Tibial artery (tissue), 4 donors: ENCODE results near the gene PRDM16.
"Not testable (repeated sequence)": the region's sequence is repeated elsewhere in the genome, so short reads cannot be mapped to it uniquely, and the experiment has no call there.

Experiments used
- DNase-seq, 2 donors: peaks; one replicate each; pipeline ENCODE4 v3.0.0-alpha.2; 2019
- H3K27ac ChIP-seq, 2 donors: fragments of 200-600 bp; sonication (generic) in 1 of 2; 1 replicate in 1 of 2; 2 replicates in 1 of 2; pipeline ENCODE4 v1.5.1; 2018 to 2019; ENCODE audit warnings: mild to moderate bottlenecking in 1 of 2
- H3K27me3 ChIP-seq, 2 donors: fragments of 200-600 bp; sonication (generic) in 1 of 2; one replicate each; pipeline versions ENCODE4 v1.5.1 to v1.6.0; 2016 to 2019
- H3K36me3 ChIP-seq, 3 donors: fragments of 200-600 bp; sonication (generic) in 2 of 3; one replicate each; pipeline ENCODE4 v1.5.1; 2016 to 2019; ENCODE audit warnings: mild to moderate bottlenecking in 2 of 3
- H3K4me1 ChIP-seq, 4 donors: fragments of 200-600 bp; sonication (generic) in 2 of 4; 1 replicate in 3 of 4; 2 replicates in 1 of 4; pipeline ENCODE4 v1.5.1; 2016 to 2019
- H3K4me3 ChIP-seq, 2 donors: fragments of 200-600 bp; sonication (generic) in 1 of 2; 1 replicate in 1 of 2; 2 replicates in 1 of 2; pipeline ENCODE4 v1.5.1; 2018 to 2019; ENCODE audit warnings: mild to moderate bottlenecking in 2 of 2
- H3K9me3 ChIP-seq, 3 donors: fragments of 200-600 bp; sonication (generic) in 1 of 3; one replicate each; pipeline ENCODE4 v1.5.1; 2016 to 2019
- intact Hi-C: fragments of 100-400 bp; cut with DNase I; formaldehyde crosslinking; loops from one replicate; pipeline ENCODE4 v1.15.0; 2023; ENCODE audit warnings: low total_unique reads
- TF ChIP-seq, protein P1 (sequence below), 2 experiments: fragments of 200-600 bp in 1 of 2; fragments of 450-650 bp in 1 of 2; IDR thresholded peaks; one replicate each; pipeline ENCODE4 v1.5.1; 2017 to 2019; ENCODE audit warnings: antibody characterized with exemption in 2 of 2, mild to moderate bottlenecking in 1 of 2, moderate library complexity in 1 of 2

PRDM16 gene

DNA sequence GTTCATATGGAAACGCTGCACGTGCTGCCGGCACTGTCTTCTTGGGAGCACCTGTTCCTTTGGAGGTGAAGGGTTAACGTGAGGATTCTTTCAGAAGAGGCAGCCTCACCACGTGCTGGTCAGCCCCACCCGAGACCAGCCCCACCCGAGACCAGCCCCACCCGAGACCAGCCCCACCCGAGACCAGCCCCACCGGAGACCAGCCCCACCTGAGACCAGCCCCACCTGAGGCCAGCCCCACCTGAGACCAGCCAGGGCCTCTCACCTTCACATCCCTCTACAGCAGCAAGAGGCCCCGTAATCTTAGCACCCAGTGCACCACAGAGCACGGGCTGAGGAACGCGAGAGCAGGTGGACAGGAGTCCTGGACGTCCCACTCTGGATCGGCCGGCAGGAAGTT is 18.0 kb downstream of the PRDM16 start:
- Histone ChIP-seq H3K4me3 (no peak overlapping the region), H3K27me3 (no peaks in the 10 kb centered on the region), H3K9me3 (no peaks in the 10 kb centered on the region), H3K4me1 (peaks cover 0 to 99% (median 44%) of the 10 kb centered on the region in 4 donors), H3K27ac (peak overlapping the region; percentile 33 to 57), H3K36me3 (no peaks in the 10 kb centered on the region)
- TF ChIP-seq, protein P1, sequence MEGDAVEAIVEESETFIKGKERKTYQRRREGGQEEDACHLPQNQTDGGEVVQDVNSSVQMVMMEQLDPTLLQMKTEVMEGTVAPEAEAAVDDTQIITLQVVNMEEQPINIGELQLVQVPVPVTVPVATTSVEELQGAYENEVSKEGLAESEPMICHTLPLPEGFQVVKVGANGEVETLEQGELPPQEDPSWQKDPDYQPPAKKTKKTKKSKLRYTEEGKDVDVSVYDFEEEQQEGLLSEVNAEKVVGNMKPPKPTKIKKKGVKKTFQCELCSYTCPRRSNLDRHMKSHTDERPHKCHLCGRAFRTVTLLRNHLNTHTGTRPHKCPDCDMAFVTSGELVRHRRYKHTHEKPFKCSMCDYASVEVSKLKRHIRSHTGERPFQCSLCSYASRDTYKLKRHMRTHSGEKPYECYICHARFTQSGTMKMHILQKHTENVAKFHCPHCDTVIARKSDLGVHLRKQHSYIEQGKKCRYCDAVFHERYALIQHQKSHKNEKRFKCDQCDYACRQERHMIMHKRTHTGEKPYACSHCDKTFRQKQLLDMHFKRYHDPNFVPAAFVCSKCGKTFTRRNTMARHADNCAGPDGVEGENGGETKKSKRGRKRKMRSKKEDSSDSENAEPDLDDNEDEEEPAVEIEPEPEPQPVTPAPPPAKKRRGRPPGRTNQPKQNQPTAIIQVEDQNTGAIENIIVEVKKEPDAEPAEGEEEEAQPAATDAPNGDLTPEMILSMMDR (IDR thresholded peaks at IDR 0.05), result no peak
- intact Hi-C loops, result no loop called here
- DNase-seq, result no peak

DNA sequence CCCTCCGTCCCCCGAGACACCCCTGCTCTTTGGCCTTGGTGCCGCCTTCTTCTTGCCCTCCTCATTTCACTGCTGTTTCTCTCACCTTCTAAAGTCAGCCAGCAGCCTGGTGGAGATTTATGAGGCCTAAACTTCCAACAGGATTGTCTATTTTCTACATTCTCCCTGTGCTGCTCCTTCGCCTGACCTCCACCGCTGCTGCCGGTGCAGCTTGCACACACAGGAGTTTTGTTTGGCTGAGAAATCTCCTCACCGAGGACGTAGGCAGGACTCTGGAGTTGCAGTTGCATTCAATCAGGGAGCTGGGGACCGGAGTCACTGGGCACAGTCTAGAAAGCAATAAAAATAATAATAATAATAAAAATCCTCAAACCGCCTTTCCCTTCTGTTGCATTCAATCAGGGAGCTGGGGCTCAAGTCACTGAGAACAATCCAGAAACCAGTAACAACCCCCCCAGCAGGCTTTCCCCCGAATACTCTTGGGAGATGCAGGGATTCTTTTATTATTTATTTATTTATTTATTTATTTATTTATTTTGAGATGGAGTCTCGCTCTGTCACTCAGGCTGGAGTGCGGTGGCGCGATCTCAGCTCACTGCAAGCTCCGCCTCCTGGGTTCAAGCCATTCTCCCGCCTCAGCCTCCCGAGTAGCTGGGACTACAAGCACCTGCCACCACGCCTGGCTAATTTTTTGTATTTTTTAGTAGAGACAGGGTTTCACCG is 19.1 kb downstream of the PRDM16 start:
- Histone ChIP-seq H3K4me1 (peaks cover 0 to 97% (median 34%) of the 10 kb centered on the region in 4 donors), H3K27ac (peak overlapping the region; percentile 33 to 57)
- H3K9me3 ChIP-seq, DNase-seq, intact Hi-C loops, H3K36me3 ChIP-seq, H3K27me3 ChIP-seq, H3K4me3 ChIP-seq: not testable (repeated sequence)

DNA sequence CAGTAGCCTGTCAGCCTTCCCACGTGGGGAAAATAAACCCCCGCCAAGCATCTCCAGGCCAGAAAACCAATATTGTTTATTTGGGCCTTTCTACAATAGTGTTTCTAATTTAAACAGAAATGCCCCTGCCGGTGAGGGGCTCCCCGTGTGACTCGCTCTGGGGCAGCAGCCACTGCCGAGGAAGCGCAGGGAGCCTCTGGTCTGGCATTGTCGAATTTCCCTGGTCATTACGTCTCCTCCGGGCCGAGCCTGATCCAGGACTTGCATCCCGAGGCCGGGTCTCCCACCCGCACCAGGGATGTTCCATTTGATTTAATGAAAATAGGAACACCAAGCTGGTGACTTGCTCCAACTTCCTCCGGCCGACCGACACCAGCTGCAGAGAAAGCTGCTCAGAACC is 20.5 kb downstream of the PRDM16 start:
- H3K27me3 ChIP-seq, result no peaks in the 10 kb centered on the region
- H3K4me1 ChIP-seq, result peaks cover 0 to 97% (median 33%) of the 10 kb centered on the region in 4 donors
- no peak overlapping the region for H3K27ac ChIP-seq
- no peaks in the 10 kb centered on the region for H3K36me3 ChIP-seq
- TF ChIP-seq, protein P1 (IDR thresholded peaks at IDR 0.05), result no peak
- intact Hi-C loops, result no loop called here
- DNase-seq, result no peak
- H3K4me3 ChIP-seq, result no peak overlapping the region
- H3K9me3 ChIP-seq, result no peaks in the 10 kb centered on the region

DNA sequence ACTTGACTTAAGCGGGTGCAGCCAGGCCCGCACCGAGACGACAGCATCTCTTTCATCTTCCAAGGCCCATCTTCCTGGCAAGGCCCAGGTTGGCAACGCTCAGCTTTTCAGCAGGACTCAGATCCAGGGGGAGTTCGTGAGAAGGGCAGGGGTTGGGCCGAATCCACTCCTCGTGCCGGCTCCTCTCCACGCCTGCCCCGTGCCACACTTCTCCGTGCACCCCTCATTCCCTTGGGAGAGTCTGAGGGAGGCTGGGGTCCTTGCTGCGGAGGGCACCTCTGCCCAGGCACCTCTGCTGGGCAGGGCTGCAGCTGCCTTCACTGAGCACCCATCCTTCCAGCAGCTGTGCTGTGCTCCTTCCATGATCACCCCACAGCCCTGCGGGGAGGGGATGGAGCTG is 22.3 kb downstream of the PRDM16 start:
- TF ChIP-seq, protein P1 (IDR thresholded peaks at IDR 0.05), result no peak
- Histone ChIP-seq H3K36me3 (no peaks in the 10 kb centered on the region), H3K27ac (no peak overlapping the region), H3K4me1 (peaks cover 0 to 97% (median 34%) of the 10 kb centered on the region in 4 donors), H3K4me3 (no peak overlapping the region), H3K9me3 (no peaks in the 10 kb centered on the region), H3K27me3 (no peaks in the 10 kb centered on the region)
- no peak for DNase-seq
- intact Hi-C loops, result no loop called here

DNA sequence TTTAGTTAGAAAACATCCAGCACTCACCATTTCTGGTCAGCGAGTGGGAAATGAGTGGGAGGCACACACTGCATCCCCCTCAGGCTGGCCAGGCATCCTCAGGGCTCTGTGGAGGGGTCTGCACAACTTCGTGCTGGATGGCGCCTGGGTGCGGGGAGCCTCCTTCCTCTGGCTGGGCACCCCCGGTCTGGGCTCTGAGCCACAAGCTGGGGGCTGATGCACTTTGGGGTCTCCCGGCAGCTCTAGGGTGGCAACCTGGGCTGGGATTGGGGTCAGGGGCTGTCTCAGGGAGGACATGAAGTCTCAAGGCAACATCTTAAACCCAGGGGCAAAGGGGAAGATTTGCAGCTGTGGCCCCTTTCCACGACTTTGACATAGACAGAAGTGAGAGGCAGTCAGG is 23.5 kb downstream of the PRDM16 start:
- no peaks in the 10 kb centered on the region for H3K9me3 ChIP-seq
- no peaks in the 10 kb centered on the region for H3K36me3 ChIP-seq
- H3K4me3 ChIP-seq, result no peak overlapping the region
- intact Hi-C loops, result no loop called here
- DNase-seq, result no peak
- H3K27ac ChIP-seq, result no peak overlapping the region
- H3K4me1 ChIP-seq, result peaks cover 0 to 98% (median 37%) of the 10 kb centered on the region in 4 donors
- TF ChIP-seq, protein P1 (IDR thresholded peaks at IDR 0.05), result no peak
- H3K27me3 ChIP-seq, result no peaks in the 10 kb centered on the region

DNA sequence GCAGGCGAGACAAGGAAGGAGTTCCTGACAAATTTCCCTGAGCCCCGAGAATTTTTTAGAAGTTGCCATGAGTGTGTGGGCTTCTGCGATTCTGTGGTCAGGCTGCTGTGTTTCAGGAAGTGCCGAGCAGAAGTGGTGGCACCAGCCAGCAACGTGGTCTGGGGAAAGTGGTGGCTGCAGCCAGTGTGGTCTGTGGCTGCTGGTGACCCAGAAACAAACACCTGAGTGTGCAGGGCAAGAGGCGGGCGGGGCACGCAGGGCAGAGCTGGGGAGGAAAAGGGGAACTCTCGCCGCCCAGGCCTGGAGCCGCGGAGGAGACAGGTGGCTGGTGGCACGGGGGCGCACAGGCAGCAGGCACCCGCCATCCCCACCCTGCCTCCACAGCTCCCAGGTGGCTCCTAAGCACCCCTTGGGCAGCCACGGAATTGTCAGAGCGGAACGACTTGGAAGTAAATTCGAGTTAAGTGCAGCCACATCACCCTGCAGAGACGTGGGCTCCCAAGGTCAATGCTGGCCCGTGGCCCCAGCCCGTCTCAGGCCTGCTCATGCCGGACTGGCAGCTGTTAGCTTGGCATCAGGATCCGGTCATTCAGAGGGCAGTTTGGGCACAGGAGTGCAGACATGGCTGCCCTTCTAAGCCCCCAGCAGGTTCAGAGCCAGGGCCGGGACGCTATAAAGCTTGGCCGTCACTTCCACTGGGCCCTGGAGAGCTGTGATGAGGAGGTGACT is 25.1 kb downstream of the PRDM16 start:
- Histone ChIP-seq H3K36me3 (no peaks in the 10 kb centered on the region), H3K4me3 (no peak overlapping the region), H3K27me3 (no peaks in the 10 kb centered on the region), H3K9me3 (no peaks in the 10 kb centered on the region), H3K4me1 (peaks cover 0 to 96% (median 39%) of the 10 kb centered on the region in 4 donors), H3K27ac (peak overlapping the region; percentile 30 to 47)
- intact Hi-C loops, result no loop called here
- TF ChIP-seq, protein P1 (IDR thresholded peaks at IDR 0.05), result no peak
- no peak for DNase-seq
